ENCODE results near the gene MIA2. TPM values are rescaled to one million over a fixed set of nuclear protein-coding genes. Genes with fewer than 3 reads are reported as not detected.
"Not testable (repeated sequence)": the region's sequence is repeated elsewhere in the genome, so short reads cannot be mapped to it uniquely, and the experiment has no call there.

MIA2 gene
- total RNA-seq, 1 donor from 2014 or later: 27.3 TPM

DNA sequence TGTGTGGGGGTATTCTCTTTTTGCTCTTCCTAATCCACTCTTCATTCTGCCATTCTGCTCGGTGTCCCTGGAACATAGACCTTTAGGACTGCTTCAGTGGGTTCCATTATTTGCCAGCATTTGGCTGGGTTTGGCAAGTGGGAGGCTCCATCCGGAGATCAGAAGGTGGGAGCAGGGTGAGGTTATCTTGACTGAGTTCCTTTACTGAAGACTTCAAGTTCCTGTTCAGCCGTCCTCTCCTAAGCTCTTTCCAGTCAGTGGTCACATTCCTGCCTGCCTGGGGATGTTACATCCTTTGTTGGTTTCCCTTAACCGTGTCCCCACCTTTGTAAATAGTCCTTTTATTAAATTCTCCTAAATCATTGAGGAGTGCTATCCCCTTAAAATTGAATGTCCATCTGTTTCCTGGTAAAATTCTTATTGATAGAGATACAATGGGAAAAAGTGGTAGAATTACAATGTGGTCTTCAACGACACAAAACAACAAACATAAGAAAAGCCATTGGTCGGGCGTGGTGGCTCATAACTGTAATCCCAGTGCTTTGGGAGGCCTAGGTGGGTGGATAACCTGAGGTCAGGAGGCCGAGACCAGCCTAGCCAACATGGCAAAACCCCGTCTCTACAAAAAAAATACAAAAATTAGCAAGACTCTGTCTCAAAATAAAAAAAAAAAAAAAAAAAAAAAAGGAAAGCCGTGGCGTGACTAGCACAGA is 5.0 kb upstream of the MIA2 start:
- TF ChIP-seq, protein P1, sequence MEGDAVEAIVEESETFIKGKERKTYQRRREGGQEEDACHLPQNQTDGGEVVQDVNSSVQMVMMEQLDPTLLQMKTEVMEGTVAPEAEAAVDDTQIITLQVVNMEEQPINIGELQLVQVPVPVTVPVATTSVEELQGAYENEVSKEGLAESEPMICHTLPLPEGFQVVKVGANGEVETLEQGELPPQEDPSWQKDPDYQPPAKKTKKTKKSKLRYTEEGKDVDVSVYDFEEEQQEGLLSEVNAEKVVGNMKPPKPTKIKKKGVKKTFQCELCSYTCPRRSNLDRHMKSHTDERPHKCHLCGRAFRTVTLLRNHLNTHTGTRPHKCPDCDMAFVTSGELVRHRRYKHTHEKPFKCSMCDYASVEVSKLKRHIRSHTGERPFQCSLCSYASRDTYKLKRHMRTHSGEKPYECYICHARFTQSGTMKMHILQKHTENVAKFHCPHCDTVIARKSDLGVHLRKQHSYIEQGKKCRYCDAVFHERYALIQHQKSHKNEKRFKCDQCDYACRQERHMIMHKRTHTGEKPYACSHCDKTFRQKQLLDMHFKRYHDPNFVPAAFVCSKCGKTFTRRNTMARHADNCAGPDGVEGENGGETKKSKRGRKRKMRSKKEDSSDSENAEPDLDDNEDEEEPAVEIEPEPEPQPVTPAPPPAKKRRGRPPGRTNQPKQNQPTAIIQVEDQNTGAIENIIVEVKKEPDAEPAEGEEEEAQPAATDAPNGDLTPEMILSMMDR (IDR thresholded peaks at IDR 0.05): no peak
- H3K9me3 Mint-ChIP-seq (ENCODE audit: low read depth): no peaks in the 10 kb centered on the region
- no peak overlapping the region for H3K4me3 Mint-ChIP-seq (ENCODE audit: unreplicated experiment)
- DNase-seq (ENCODE audit: low spot score): no peak
- H3K4me1 Mint-ChIP-seq (ENCODE audit: low read depth): peaks cover 6% of the 10 kb centered on the region
- no peak overlapping the region for H3K27ac Mint-ChIP-seq (ENCODE audit: unreplicated experiment)
- H3K36me3 Mint-ChIP-seq (ENCODE audit: low read depth): no peaks in the 10 kb centered on the region
- H3K27me3 Mint-ChIP-seq (ENCODE audit: low read depth): peaks cover 2% of the 10 kb centered on the region

DNA sequence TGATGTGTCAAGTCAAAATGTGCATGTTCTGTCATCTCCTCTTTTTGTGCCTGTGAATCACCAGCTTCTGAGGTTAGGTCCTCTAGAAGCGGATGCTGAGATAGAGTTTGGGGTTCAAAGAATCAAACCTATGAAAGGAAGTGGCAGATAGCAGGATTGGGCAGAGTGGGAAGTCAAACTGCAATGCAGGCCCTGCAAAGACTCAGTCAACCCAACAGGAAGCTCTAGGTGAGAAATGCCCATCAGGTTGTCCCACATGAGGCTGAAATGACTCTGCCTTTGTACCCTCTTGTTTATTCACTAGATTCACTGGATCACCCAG is 4.5 kb upstream of the MIA2 start:
- Mint-ChIP-seq H3K9me3 (ENCODE audit: low read depth) (no peaks in the 10 kb centered on the region), H3K36me3 (ENCODE audit: low read depth) (no peaks in the 10 kb centered on the region), H3K27ac (ENCODE audit: unreplicated experiment) (no peak overlapping the region), H3K27me3 (ENCODE audit: low read depth) (no peaks in the 10 kb centered on the region), H3K4me1 (ENCODE audit: low read depth) (peaks cover 9% of the 10 kb centered on the region), H3K4me3 (ENCODE audit: unreplicated experiment) (no peak overlapping the region)
- TF ChIP-seq, protein P1 (IDR thresholded peaks at IDR 0.05): no peak
- DNase-seq (ENCODE audit: low spot score): no peak

DNA sequence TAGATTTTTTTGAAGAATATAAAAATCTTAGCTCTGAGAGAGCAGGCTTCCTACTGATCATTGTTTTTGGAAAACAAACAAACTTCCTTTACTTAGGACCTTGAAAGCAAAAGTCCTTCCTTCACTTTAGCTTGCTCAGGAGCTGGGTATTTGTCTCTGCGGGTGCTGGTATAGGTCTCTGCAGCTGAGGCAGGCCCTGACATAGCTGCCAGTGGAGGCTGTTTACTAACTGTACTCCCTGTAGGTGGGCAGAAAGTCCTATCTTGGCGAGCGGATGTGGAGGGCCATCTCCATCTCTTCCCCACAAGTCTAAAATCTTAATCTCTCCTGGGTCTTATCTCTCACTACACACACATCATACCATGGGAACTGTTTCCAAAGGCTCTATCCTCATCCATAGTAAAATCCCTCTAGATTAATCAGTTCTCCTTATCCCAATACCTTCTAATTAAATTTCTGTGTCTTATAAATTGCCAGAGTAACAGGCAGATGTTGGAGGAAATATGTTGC is 4.1 kb upstream of the MIA2 start:
- Mint-ChIP-seq H3K4me3 (ENCODE audit: unreplicated experiment) (no peak overlapping the region), H3K9me3 (ENCODE audit: low read depth) (no peaks in the 10 kb centered on the region), H3K27me3 (ENCODE audit: low read depth) (no peaks in the 10 kb centered on the region), H3K4me1 (ENCODE audit: low read depth) (peaks cover 9% of the 10 kb centered on the region), H3K27ac (ENCODE audit: unreplicated experiment) (no peak overlapping the region), H3K36me3 (ENCODE audit: low read depth) (no peaks in the 10 kb centered on the region)
- TF ChIP-seq, protein P1 (IDR thresholded peaks at IDR 0.05): no peak
- no peak for DNase-seq (ENCODE audit: low spot score)

DNA sequence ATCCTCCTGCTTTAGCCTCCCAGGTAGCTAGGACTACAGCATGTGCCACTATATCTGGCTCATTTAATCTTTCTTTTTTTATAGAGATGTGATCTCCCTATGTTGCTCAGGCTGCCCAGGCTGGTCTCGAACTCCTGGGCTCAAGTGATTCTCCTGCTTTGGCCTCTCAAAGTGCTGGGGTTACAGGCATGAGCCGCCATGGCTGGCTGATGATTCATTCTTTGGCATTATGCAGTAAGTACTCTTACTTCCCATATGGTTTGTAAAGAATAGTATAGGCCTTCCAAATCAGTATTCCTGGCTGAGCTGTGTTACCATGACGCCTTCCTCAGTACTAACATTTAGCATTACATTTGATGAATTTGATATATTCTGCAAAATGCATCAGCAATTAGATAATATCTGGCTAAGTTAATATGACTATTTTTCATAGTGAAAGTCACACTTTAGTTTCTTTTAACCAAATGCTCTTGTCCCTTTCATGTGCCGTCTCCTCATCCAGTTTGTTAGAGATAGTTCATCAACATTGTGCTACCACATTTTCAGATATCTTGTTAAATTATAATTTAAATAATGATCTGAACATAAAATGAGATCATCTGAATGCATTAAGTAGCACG is 3.2 kb upstream of the MIA2 start:
- no peaks in the 10 kb centered on the region for H3K27me3 Mint-ChIP-seq (ENCODE audit: low read depth)
- DNase-seq (ENCODE audit: low spot score): no peak
- peaks cover 9% of the 10 kb centered on the region for H3K4me1 Mint-ChIP-seq (ENCODE audit: low read depth)
- H3K9me3 Mint-ChIP-seq (ENCODE audit: low read depth): no peaks in the 10 kb centered on the region
- no peak overlapping the region for H3K4me3 Mint-ChIP-seq (ENCODE audit: unreplicated experiment)
- H3K27ac Mint-ChIP-seq (ENCODE audit: unreplicated experiment): no peak overlapping the region
- TF ChIP-seq, protein P1 (IDR thresholded peaks at IDR 0.05): no peak
- H3K36me3 Mint-ChIP-seq (ENCODE audit: low read depth): no peaks in the 10 kb centered on the region

DNA sequence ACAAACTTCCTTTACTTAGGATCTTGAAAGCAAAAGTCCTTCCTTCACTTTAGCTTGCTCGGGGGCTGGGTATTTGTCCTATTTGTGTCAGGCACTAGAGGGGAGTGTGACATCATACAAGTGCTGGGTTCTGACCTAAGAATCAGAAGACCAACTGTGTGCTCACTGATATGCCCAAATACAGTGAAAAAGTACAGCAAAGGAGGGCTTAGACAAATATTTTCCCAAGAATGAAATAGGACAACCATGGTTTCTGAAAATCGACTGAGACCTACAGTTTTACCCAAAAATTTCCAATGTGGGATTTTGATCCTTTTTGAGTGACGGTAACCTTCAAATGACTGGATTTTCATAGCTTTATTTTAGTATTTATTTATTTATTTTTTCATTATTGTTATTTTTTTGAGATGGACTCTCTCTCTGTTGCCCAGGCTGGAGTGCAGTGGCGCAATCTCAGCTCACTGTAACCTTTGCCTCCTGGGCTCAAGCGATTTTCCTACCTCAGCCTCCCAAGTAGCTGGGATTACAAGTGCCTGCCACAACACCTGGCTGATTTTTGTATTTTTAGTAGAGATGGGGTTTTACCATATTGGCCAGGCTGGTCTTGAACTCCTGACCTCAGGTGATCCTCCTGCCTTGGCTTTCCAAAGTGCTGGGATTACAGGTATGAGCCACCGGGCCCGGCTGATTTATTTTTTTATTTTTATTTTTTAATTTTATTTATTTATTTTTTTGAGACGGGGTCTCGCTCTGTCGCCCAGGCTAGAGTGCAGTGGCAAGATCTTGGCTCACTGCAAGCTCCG is 1.8 kb upstream of the MIA2 start:
- not testable (repeated sequence) for DNase-seq (ENCODE audit: low spot score); H3K4me1 Mint-ChIP-seq (ENCODE audit: low read depth); H3K36me3 Mint-ChIP-seq (ENCODE audit: low read depth); H3K27me3 Mint-ChIP-seq (ENCODE audit: low read depth); H3K4me3 Mint-ChIP-seq (ENCODE audit: unreplicated experiment); H3K27ac Mint-ChIP-seq (ENCODE audit: unreplicated experiment); H3K9me3 Mint-ChIP-seq (ENCODE audit: low read depth)
- TF ChIP-seq, protein P1 (IDR thresholded peaks at IDR 0.05): peak; percentile 65
